Stimulated activated CD8-positive, alpha-beta memory T cell treated with anti-CD3 and anti-CD28 coated beads, Interleukin-4, amount 100 ng/mL, for 48 hours (primary cell): ENCODE measurements around the gene KIAA0040.

Experiments
- DNase-seq: peaks from one replicate; pipeline ENCODE4 v3.0.0-alpha.2; 2020

The KIAA0040 gene

DNA sequence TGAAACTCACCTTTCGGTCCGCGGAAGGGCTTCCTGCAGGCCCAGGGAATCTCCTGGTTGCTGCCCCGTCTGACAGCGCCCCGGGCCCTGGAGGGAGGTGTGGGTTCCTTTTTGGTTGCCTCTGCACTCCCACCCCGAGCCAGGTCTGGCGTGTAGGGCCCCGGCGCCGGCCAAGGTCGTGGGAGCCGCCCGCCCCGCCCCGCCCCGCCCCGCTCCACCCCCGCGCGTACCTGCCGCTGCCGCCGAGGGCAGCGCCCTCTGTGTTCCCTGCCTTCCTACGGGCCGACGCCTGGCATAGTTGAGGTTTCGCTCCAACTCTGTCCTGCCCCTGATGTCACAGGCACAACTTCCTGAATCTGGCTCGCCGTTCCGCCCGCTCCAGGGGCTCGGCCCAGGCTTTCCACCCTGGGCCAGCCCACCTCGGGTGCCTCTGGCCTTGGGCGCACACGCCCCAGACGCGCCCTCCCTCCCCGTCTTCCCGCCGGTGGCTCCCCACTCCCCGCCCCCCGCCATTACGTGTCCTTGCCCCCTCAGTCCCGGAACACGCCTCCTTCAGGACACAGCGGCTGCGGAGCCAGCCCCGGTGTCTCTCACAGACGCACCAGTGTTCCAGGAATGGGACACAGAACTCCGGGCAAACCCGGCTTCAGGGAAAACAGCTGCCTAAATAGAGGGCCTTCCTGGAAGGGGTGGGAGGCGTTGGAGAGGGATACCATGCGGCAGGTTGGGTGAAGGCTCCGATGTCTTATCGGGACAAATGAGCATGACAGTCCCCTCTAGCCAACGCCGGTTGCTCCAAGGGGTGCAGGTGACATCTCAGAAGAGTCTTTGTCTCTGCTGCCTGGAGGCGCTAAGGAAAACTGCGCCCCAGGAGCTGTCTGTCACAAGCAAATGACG, at the start of gene KIAA0040:
KIAA0040 (minus strand) TSS at position 147 of the 897 bp plus-strand sequence. CDS start 31,763 bp downstream, outside the sequence.
- DNase-seq, result peak; percentile 72

DNA sequence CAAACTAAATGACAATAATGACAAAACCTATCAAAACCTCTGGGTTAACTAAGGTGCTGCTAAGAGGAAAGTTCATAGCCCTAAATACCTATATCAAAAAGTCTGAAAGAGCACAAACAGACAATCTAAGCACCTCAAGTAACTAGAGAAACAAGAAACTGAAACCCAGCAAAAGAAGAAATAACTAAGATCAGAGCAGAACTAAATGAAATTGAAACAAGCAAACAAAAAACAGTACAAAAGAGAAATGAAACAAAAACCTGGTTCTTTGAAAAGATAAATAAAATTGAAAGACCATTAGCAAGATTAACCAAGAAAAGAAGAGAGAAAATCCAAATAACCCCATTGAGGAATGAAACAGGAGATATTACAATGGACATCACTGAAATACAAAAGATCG, 44.8 kb upstream of the KIAA0040 start:
- no peak for DNase-seq

DNA sequence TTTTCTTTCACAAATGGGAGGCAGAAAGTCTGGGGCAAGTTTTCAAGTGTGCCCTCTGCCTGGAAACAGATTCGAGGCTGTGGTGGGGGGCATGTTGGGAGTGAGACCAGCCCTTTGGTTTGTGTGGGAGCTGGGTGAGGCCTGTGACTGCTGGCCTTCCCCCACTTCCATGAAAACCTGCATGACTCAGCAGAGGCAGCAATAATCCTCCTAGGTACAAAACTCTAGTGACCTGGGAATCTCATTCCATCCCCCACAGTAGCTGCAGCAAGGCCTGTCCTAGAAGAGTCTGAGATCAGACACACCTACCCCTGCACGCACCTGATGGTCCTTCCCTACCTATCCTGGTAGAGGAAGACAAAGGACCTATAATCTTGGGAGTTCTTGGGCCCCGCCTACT, 42.1 kb upstream of the KIAA0040 start:
- no peak for DNase-seq

DNA sequence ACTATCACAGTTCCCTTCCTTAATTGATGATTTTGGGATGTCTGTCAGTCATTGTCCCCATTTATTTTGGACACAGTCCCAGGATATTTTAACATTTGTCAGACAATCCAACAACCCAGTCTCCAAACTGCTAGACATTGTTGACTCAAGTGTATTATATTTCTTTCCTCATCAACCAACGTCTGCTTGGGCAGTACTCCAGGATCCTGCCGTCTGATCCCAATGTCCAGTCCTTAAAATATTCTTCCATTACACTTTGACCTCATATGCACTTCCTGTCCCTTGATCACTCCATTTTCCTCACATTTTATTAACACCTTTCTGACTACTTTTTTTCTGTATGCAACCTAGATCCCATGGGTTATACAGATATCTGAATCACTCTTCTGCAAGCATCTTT, 39.8 kb upstream of the KIAA0040 start:
- DNase-seq, result no peak

DNA sequence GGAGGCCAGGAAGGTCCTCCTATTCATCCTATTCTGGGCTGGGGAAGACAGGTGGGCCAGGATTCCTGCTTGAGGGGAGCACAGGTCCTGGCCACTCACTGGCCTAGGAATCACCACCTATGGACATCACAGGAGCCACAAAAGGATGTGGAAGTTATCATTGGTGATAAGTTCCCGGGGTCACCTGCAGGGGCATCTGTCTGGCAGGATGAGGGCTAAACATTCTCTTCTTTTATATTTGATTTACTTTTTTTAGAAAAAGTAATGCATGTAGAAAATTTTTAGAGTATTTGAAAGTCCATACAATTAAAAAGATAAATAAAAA, 33.2 kb upstream of the KIAA0040 start:
- DNase-seq, result no peak

DNA sequence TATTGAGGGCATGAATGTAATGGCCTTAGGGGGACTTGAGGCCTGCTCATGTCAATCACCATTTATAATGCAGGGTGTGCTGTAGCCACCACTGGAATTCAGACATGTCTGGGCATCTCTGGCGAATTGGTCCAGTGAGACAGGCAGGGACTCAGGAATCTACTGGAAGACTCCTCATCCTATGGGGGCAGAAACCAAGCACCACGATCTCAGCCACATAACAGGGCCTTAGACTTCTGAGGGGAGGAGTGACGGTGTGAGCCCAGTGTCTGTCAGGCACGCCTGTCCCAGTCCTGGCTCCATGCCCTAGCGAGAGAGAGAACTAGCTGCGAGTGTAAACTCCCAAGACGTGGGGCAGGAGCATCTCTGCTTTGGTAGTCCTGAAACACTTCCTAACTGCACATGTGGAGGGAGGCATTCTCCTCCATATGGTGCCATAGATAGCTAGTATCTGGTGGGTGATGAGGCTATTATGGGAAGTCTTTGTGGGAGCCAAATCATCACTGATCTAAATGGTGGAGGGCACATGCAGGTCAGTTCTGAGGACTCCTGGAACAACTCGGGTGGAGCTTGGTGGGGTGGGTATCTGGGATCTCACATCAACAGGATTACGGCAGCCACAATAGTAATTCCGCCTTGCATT, 29.8 kb upstream of the KIAA0040 start:
- no peak for DNase-seq

DNA sequence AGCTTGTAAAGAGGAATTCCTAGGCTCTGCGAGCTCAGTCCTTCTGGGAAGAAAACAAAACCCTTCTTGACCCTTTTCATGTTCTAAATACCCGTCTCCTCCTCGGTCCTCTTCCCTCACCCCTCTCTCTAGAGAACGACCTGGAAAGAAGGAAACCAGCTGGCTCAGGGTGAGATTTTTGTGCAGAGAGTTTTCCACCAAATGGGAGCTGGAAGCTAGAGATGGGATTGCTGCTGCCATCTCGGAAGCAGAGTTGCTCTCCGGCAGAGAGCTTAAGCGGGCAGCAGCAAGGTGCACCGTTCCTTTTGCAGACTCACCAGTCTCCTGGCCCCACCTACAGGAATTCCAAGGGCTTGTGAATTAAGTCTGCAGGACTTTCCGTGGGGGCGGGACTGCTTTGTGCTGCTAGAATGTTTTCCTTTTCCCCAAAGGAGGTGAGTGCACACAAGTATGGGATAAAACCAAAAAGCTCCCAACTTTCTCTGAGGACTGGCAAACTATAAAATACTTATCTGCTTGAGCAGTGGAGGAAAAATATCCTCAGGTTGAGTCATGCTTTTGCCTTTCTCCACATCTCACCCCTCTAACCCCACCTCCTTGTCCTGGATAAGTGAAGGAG, 29.1 kb upstream of the KIAA0040 start:
- no peak for DNase-seq

DNA sequence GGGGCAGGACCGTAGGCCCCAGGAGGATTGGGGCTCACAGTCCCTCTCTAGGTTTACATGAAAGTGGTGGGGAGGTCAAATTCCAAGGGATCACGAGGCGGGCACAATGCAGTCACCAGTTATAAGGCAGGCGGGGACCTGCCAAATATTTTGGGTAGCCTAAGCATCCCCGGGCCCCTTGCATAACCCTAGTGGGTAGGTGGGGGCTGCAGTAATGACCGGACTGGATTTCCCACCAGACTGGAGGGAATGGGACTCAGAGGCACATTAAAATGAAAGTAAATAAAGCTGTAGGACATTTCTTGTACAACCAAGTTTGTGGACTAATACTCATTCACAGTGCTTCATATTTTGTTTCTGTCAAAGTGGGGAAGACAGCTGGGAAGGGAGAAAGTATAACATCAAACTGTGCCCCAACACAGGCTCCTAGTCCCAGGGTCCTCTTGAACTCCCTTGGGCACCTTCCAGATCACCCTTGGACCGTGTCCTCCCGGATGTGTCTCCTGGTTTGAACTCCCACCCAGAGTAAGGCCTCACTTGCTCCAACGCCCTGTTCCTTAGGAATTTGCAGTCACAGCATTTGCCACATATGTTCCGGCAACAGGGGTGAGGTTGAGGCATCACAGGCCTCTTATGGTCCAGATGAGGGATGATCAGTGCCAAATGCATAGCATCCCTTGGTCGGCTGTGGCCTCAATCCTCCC, 28.4 kb upstream of the KIAA0040 start:
- DNase-seq, result no peak

DNA sequence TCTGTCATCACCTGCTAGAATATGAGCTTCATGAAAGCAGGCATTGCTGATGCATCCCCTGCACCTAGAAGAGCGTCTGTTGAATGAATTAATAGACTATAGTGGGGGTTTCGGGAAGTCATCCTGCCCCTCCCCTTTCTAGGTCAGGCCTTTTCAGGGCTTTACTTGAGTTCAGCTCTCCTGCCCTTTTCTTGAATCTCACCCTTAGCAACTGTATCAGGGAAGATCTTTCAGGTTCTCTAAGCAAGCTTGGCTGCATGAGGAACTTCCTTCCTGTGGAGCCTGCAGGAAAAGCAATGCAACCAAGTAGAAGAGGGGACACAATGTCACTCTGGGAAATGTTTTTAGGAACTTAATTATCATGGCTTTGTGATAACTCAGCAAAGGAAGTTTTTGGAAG, 27.2 kb upstream of the KIAA0040 start:
- no peak for DNase-seq

DNA sequence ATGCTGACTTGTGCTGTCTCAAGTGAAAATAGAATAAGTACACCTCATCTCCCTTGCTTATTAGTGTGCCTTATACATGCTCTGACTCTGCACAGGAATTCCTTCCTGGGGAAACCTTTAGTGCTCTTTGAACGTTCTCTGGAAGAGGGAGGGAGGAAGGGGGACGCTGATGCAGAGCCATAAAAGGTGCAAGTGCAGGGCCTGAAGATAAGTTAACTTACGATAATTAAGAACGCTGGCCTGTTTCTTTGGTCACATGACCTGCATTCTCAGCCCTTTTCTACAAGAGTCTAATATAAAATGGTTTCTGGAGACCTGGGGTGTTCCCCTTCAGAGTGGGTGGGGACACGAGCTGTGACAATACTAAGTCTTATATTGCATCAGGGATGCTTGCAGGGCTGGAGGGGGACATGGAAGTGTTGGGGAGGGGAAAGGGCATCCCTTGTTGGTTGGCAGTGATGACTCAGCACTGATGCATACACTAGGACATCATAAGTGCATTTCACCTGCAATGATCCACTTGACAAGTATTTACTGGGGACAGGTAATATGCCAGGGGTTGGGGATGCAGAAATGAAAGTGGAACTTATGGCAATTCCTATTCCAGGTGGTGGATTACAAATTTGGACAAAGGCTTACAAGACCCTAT, 26.3 kb upstream of the KIAA0040 start:
- DNase-seq, result no peak

DNA sequence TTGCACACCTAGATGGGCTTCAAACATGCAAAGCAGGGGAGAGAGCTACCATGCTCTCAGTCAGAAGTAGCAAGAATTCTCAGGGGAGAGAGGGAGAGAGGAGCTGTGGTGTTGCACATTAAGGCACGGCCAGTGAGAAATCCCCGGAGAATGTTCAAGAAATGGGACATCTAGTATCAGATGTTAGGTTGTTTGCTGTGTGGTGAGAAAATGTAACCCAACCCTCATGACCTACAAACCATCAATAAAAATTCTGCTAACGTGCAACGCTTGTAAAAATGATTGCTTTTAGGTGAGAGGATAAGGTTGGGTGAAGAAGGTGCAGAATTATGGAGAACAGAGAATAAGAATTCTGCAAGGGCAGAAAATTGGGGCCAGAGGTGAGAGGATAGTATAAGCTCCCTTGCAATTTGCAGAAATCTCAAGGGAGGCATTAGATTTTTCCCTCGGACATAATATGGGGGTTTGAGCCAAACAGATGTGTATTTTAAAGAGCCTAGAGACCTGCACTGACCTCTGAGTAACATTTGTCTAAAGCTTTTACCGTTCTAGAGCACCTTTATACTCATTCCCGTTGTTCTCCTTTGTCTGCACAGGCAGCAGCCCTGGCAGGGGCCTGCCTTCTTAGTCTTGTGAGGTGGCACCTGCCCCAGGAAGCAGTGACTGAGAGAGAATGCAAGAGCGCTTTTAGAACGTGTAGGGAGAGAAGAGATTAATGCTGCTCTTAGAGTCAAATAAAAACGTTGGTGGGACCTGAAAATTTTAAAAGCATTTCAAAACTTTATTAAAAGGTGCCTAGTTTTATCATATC, 25.4 kb upstream of the KIAA0040 start:
- DNase-seq, result no peak

DNA sequence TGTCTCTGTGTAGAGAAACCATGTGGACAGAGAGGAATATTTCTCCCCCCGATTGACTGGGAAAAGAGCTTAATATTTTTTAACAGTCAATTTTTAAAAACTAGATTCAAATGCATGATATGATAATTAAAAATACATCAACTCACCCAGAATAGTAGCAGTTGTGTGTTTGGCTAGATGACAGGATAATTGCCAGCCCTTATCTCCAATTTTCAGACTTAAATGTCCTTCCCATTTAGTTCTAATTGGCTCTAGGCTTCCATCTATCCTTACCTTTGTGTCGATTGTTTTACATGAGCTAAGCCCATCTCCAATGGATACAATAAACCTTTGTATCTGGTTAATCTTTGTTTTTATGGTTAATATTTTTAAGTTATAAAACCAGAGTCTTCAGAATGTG, 23.9 kb upstream of the KIAA0040 start:
- no peak for DNase-seq

DNA sequence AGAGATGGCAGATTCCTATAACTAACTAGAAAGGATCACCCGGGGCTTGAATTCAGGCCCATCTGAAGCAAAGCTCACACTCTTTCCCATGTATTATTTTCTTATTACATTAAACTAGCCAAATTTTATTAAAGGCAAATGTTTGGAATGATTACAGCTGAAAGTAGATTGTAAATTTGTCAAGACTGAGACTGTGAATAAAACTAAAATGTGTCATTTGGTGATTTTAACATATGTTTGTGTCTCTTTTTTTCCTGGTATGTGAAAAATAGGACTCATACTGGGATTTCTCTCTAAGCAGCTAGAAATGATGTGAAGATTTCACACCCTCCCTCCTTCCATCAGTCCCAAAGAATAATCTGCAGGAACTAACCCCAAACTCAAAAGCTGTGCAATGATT, 19.1 kb upstream of the KIAA0040 start:
- no peak for DNase-seq

DNA sequence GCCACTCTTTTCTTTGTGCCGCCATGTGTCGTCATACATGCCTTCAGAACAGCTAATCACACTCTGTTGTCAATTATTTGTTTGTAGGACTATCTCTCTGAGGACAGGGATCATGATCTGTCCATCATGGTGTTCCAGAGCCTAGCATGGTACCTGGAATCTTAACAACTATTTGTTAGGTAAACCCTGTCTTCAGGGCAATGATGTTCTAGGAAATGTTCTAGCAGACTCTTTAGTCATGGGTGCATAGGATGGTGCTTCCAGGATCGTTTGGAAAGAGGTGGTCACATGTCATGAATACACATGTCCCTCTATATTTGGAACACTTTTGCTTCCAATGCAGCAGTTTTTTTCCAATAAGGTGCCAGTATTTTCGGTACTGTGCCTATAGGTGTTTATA, 18.2 kb upstream of the KIAA0040 start:
- no peak for DNase-seq

DNA sequence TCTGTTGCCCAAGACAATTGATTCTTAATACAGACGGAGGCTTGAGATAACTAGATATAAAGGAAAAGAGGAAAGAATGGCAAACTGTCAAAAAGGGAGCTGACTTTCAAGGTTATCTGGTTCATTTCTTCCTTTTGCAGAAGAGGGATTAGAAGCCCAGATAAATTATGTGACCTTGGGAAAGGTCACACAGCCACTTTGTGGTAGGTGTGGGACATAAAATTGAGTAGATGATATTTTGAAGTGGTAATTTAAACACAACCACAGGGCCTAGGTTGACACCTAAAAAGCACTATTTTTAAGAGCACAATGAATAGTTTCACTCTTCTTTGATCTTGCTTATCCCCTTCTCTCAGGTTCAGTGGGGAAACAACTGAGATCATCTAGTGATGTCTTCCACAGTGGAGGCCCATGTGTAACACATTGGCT, 16.9 kb upstream of the KIAA0040 start:
- DNase-seq, result no peak

DNA sequence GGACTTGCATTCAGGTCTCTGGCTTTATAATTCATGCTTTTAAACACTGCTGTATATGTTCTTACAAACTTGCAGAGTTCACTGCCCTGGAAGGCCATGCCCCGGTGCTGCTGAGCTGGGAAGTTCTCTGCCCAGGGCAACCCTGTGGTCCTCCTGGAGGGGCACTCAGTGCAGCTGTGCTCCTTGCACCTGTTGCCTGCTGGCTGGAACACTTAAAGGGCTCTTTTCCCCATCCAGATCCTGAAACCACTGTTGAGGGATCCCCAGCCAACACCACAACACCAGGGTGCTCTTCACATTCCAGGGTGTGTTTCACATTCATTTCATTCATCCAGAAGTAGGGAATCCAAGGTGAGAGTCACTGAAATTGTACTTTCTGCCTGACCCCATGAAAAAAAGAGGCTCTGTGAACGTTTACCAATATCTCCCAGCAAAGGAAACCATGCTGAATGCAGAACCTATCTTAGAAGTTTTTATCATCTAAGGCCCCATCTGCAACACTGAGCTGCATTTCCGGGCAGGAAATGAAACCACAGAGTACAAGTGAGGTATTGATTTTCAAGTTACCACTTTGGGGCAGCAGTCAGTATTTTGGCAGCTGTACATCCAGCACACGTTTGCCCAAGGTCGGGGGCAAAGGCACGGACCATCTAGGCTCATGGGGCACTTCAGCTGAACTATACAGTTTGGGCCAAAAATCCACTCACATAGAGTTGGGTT, 16.4 kb upstream of the KIAA0040 start:
- DNase-seq, result peak; percentile 41

DNA sequence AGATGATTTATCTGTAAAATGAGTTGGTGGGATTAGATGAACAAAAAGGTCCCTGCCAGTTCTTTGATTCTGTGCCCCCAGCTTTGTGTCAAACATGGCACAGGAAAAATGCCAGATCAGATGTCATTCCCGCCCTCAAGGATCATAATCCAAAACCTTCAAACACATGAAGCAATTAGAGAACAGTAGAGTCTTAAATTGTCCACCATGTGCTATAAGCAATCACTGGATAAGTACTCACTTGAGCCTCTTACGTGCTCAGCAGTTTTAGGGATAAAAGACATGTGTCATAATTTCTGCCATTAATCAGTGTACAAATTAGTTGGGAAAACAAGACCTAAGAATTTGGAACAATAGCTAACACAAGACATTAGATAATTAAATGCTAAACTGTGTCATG, 15.4 kb upstream of the KIAA0040 start:
- DNase-seq, result no peak

DNA sequence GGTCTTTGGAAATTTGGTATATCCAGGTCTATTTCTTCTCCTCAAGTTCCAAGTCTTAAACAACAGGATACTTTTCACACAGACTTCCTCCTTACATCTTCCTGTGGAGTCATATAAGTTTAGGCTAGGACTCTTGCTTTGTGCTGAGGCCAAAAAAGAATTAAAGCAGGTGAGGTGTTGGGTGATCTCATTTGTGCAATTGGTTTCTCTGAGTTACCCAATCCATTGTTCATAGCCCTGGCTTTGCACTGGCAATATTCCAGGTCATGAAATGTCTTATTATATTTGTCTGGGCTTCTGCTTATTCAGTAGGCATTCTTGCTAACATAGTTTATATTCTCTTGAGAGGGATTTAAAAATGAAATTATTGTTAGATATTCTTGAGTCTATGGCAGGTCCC, 14.1 kb upstream of the KIAA0040 start:
- no peak for DNase-seq

DNA sequence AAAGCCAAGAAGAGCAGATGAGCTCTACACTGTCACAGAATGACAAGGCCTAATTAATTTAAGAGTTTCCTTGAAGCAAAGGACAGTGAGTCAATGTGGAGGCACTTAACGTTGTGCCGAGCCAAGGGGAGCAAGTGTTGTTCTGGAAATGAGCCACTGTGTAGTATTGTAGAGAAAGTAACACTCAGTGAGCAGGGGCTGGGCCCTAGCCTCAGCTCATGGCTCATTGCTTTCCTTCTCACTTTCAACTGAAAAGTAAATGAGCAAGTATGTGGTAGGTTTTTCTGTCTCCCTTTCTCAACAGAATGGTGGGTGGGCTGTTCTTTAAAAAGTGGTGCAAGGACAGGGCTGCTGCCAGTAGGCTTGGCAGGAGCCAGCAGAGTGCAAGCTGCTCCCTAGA, 11.8 kb upstream of the KIAA0040 start:
- DNase-seq, result no peak

DNA sequence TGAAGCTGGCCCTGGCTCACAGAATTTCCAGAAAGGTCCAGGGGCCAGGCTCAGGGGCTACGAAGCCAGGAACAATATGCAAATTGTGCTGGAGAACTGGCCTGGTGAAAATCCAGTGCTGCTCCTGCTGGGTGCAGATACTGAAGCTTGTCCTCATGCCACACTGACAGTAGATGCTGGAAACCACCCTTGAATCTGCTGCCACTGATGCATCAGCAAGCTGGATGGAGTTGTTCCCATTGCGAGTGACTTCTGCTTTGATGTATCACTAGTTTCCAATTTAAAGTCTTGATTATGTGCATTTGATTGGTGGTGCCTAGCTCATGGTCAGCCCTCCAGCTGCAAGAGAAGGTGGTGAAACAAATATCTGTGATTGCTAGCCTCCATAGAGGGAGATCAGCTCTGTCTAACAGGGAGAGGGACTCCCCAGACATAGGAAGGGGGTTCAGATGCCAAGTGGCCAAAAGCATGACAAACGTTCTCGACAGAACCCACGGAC, 11.0 kb upstream of the KIAA0040 start:
- DNase-seq, result no peak
